Activated CD4-positive, CD25-positive, alpha-beta regulatory T cell treated with anti-CD3 and anti-CD28 coated beads, Interleukin-2, amount 50 U/mL, for 72 hours (primary cell): ENCODE measurements around the gene GMDS.

Source experiments
- DNase-seq: peaks from one replicate; pipeline ENCODE4 v3.0.0; 2021

The GMDS gene

DNA sequence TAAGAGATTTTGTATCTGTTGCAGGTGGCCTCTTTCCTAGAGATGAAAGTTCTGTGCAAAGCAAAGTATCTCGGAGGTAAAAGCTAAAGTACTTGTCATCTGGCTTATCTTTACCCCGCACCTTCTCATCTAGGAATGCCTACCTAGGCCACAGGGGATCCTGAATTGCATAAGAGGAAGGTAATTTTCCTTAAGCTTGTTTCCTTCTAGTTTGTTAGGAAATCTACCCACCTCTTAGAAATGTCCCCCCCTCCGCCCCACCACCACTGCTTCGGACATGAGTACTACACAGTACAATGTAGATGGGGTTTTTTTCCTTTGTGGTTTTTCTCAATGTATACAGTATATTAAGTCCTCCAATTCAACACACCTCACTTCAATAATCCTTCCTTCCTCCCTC is 614.2 kb downstream of the GMDS start:
- no peak for DNase-seq

DNA sequence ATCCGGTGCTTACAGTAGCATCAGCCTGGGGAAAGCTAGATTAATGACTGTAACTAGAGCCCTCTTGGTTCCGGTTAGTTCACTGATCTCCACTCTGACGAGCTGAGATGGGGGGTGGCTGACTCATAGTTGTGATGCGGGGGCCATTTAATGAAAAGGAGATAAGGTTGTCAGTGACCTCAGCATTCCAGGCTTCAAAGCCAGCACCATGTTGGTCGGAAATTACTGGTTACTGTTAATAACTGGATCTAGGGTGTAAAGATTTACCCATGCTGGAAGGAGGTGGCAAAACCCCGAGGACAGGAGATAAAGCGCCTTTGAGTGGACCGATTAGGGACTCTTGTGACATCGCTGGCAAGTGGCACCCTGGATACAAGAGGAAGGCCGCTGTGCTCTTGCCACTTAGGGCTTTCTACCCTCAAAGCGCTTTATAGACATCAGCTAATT is 614.6 kb downstream of the GMDS start:
- no peak for DNase-seq

DNA sequence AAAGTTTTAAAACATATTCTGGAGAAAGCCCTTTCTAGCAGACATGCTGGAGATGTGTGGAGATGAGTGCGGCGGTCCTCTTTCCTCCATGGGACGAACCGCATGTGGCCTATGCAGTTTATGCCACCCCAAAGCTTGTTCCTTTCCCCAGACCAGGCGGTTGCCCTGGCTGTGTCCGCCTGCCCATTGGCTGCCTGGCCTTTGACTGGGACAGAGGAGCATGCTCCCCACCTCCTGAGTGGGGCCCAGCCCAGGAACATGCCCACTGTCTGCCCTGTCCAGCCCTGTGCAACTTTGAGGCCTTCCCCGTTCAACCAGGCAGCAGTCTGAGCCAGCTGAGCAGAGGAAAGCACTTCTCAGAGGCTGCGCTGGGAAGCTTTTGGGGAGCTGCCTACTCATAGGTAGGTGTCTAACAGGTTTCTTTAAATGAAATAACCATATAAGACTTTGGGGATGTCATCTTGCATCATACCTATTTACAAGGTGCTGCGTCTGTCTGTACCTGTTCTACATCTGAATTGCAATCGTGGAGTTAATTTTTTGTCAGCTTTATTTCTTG is 615.1 kb downstream of the GMDS start:
- no peak for DNase-seq

DNA sequence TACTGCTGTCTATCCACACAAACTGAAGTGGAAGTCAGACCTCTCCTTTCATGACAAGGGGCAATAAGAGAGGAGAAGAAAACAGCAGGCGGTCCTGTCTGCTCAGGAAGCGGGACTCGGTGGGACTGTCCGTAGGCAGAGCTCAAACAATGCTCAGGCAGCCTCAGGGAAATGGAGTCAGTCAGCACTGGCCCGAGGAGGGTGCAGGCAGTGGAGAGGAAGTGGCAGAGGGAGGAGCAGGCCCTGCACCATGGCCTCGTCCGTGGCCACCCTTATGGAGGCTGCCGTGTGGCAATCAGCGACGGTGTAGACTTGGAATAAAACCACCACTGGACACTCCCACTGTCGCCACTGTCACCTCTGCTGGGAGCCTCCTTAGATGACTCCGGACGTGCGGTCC is 616.1 kb downstream of the GMDS start:
- no peak for DNase-seq

DNA sequence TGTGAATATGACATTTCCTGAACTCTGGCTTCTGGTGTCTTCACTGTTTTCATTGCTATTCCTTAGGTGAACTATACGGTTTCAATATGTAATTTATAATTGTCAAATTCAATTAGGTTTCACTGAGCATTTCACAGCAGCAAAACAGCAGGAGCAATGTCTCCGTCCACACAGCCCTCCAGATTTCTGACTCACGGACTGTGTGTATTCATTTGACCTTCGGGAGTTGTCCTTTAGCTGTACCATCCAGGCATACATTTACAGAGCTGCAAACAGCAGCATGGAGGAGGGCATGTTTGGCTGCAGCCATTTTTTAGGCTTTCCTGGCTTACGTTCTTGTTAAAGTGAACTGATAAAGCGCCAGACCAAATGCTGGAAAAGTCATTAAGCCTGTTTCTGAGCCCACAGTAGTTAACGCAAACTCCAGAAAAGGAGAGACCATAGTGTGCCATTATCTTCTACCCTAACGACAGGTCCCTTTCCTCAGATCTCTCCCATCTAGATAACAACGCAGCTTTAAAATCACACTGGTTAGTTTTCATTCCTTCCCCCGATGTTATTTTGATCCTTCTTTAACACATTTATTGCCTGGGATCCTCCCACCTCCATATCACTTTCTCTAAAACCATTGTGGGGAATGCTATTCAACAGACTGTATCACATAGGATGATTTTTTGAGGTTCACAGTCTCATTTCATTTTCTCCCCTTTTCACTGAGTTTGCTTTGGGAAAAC is 617.4 kb downstream of the GMDS start:
- no peak for DNase-seq

DNA sequence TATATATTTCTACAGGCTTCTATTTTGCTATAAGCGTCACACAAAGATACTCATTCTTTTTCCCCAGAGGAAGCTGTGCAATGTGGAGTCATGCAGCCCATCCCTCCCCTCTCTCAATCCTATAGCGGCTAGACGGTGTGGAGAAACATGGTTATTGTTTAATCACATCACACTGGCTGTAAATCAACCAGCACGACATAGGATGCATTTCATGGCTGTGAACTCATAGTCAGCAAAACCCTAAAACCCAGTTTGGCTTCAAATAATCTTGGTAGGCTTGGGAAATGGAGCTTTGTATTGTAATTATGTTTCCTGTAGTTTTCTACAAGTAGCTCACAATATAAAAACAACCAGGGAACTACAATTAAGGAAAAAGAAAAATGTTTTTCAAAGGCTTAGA is 618.9 kb downstream of the GMDS start:
- no peak for DNase-seq

DNA sequence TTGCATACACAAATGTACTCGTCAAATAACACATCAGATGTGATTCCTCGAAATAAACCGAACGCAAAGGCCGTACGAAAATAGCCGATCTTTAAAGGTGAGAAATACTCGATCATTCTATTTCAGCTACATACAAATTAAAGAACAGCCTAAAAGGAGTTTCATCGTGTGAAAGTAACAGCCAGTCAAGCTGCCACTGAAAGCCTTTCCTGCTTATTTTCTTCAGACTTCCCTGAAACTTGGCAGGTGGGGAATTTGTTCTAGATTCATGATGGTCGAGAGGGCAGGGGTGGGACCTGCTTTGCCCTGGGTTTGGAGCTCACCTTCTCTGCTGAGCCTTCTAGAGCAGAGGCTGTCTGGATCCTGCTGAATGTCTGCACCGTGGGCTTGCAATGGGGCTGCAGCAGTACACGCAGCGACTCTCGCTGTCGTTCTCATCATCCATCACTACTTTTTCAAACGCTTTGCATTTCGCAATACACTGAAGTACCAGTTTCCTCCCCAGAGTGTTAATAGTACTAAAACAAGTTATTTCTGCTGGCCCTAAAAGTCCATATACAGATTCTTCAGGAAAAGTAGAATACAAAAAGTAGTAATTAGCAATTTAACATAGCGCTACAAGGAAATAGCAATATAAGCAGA is 619.5 kb downstream of the GMDS start:
- DNase-seq: no peak

DNA sequence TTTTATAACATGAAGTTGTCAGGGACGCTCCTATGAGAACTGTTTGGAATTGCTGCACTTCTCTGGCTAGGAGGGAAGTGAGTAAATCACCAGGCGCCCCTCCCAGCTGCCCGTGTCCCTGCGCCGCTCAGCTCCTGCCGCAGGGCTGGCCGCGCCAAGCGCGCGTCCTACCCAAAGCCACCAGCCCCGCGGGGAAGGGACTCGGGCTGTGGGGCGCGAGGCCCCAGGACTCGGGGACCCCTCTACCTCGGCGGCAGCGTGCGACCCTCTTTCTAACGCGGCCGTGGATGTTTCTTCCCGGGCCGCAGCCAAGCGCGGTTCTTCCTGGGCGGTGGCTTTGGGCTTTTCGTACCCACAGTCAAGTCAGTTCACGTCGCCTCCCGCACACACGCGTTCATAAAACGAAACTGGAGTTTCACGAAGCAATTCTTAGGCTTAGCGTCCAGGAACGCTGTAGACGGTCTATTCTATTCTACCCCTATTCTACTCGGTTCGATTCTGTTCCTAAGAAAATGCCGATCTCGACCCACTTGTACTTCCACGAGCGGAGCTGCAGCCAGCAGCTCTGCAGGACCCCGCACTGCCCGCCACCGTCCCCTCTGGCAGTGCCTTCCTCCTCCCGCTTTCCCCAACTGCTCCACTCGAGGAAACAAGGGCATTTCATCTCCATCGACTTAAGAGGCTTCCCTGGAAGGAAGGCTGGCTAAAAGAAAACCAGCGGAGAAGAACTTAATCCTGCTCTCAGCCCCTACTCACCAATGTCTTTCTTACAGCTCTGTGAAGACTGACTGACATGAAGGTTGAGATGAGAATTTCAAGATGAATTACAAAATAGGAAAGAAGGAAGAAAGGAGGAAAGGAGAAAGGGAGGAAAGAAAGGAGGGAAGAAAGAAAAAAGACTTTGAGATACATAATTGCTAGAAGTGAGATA is 620.3 kb downstream of the GMDS start:
- no peak for DNase-seq

DNA sequence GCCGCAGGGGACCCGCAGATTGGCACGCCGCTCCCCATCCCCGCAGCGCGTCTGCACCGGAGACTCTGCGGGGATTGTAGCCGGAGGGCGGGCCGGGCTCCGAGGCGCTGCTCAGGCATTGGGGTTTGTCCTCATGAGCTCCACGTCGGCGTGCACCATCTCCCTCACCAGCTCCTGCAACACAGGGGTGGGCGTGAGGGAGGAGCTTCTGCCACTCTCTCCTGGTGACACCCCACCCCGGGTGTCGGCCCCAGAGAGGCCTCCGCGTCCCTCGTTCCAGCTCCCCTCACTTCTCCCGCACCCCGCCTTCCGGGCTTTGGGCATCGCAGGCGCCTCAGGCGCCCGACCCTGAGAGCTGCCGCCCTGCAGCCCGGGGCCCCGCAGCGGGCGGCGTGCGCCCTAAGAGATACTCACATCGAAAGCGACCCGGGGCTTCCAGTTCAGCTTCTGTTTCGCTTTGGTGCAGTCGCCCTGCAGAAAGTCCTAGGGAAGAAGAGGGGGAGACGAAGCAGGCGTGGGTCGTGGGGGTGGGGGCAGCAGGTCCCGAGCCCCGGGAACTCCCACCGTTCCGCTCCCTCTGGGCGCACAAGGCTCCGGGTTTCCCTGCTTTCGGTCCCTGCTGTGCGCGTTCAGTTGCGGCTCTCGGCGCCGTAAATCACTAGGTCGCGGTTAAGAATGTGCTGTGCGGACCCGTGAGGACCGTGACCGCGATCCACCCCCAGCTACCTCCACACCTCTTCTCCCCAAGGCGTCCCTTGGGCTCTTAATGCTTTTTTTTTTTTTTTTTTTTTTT is 621.2 kb downstream of the GMDS start:
- no peak for DNase-seq

DNA sequence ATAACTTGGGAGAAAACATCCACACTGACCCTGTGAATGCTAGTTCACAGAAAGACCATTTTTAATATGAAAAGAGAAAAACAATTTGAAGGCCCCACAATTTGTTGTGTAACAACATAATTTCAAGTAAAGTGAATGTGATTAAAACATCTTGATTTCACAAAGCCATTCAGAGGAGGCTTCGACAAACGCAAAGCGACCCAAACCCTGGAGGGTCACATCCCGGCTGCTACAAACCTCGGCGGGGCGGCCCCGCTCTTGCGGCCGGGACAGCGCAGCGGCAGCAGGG is 621.7 kb downstream of the GMDS start:
- no peak for DNase-seq

DNA sequence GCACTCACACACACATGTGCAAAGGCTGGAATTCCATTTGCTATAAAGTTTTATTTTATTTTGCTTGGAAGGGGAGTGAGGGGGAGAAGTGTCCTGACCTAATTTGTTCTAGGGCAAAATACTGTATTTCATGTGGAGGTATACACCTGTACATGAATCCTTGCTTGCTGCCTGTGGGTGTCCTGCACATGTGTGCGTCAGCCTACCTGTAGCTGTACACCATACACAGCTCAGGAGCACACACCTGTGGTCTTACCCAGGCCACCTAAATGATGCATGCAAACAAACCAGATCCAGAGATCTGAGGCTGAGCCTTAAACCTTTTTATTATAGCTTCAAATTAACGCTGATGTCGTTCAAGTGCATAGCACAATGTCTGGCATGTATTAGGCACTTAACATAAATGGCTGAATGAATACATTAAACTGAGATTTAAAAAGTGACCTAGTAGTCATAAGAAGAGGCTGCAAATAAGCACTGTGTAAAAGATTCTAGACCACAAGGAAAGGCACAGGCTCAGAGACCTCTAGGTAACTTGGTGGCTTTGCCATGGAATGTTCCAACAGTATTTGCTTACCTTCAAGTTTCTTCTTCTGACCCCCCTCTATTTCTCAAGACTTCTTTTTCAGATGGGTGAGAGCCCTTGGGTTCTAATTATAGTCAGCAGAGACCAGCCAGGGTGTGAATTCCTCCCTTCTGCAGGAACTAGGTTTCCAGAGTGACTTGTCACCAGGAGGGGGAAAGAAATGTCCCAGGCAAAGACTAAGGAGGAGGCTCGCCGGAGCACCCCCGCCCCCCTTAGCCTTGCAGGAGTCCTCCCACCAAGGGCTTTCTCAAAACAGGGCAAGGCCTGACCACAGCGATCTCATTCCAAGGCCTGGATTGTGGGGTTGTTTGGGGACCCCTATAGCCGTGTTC is 622.3 kb downstream of the GMDS start:
- DNase-seq: no peak

DNA sequence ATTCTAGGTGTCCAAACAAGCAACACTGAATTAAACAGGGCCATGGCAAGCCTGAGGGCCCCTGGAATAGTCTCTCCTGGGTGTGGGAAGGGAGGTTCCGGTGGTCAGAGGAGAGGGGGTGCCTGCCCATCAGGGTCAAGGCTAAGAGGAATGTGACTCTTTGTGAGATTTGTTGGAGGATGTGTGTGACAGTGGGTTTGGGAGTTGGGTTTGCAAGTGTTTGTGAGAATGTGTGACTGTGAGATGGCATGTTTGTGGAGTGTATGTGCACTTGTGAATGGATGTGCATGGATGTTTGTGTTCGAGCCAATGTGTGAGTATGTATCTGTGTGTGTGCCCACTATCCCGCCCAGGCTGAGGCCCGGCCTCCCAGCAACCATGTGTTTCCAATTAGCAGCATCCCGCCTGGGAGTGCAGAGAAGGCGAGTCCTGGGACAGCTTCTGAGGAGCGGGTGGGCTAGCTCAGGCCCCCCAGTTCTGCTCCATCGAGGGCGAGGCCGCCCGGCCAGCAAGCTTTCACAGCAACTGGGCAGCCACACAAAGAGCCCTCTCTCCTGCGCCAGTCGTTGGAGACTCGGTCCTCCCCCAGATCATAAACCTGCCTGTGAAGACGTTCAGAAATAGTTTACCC is 623.1 kb downstream of the GMDS start:
- DNase-seq: no peak

DNA sequence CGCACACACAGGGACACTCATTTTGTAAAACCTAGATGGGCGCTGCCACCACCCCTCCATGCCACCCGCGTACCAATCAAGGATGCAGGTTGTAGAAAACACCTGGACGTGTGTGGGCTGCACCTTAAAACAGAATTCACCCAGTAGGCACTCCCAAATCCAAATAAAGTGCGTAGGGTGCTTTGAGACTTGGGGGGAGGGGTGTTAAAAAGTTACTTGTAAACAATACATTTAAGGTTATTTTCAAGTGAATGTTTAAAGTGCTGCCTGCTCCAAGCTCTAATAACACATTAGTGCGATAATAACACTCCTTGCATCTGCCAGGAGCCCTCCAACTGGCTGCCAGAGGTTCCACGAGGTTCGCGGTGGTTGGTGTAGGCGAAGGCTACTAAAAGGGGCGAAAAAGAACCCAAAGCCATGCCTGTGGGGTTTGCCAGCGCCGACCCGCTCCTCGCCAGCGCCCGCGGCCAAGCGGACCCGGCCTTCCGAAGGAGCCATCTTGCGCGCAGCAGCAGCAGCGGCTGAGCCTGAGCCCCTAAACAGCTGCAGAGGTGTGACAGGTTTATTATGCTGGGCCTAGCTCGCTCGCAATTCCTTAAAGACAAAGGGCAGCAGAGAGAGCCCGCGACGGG is 624.2 kb downstream of the GMDS start:
- DNase-seq: no peak

DNA sequence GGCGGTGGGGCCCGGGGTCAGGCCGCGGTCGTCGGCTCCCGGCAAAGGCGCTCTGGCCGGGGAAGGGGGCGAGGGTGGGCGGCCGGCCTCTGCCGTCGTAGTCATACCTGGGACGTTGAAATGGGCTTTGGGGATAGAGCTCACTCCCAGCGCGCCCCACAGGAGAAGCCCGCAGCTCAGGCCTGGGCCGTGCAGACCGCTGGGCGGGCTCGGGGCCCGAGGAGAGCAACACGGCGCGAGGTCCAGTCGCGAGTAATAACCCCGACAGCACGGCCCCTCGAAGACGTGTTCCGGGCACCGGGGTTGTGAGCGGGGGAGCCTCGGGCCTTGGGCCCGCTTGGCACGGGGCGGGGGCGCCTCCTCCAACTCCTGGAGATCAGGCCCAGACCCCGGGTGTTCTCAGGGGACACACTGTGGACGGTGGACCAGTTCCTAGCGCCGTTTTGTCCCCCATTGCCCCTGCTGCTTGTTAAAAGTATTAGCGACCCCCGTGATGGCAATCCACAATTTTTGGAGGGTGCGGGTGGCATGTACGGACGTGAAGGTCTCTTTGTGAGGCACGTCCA is 624.8 kb downstream of the GMDS start:
- DNase-seq: no peak

DNA sequence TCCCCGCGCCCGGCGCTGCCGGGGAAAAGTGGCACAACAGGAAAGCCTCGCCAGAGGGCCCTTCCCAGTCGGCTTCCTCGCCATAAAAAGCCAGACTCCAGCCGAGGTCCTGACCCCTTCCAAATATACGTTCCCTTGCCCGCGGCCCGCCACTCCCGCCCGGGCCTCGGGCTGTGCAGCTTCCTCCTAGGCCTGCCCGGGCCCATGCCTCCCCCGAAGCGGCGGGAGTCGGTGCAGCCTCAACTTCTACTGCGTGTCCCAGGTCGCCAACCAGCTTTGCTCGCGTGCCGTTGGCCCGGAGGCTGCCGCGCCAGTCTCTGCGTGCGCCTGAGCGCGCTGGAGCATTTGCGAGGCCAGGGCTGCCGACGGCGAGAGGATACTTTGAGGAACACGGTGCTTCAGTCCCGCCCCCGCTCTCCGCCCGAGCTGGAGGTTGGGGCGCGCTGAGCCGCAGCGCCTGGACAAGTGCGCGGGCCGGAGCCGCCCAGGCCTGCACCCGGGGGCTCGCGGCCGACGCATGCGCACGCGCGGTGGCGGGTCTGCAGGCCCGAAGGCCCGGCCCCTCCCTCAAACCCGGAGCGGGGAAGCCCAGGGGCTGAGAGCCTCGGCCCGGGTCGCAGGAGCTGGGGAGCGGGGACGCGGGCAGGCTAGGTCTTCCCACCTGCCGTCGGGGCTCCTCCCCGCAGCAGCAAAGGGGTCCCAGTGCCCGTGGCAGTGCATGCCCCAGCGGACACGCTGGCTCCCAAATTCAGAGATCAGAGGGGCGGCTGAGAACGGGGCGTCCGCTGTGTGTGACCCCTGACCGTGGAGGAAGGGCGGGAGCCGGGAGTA is 625.5 kb downstream of the GMDS start:
- DNase-seq: no peak

DNA sequence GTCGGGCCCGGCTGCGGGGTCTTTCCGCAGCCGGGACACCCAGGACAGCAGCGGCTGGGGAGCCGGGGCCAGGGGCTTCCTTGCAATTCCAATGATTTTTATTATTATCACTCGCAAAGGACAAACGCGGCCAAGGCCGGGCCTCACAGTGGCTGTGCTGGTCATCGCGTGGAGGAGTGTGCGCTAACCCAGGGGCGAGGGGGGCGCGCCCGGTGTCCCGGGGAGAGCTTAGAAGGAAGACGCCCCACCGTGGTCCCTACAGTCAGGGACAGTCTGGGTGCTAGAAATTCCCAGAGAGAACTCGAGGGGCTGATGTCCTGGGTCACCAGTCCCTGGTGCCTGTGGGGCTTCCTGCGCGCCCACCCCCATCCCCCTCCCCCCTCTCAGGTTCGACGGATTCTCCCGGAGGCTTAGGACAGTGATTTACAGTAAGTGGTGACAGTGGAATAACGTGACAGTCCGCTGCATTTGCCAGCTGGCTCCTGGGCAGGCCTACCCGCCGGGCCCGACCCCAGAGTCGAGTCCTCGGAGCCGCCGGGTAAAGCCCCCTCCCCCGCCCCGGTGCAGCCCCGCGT is 626.2 kb downstream of the GMDS start:
- no peak for DNase-seq

DNA sequence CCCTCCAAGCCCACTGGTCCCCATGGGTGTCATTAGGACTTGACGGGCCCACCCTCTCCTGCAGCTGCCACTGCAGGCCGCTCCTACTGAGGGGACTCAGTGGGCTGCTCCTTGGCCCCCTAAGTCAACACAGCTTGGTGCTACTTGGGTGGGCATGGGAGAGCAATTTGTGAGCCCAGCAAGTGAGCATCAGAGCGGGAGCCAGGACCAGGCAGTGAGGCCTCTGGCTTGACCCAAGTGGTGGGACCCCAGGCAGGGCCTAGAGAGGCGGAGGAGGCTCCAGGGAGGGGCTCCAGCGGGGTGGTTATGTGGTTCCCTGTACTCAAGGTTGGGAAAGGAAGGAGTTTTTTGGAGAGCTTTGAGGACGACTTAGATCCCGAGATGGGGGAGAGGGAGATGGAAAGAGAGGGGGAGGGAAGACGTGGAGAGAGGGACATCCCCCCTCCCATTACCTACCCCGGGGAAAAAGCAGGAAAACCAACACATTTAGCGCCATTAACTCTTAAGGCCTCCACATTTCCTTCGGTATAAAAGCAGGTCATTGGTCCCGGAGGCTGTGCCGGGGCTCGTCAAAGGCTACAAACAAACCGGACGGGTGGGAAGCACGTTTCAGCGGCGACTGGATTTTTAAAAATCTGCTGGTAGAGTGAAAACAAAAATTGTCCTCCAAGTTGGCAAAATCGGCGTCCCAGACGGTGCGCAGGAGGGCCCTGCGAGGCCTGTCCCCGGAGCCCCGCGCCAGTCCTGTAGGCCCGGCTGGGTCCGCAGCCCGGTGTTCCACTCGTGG is 626.9 kb downstream of the GMDS start:
- no peak for DNase-seq
